Neuron (in vitro differentiated cells): ENCODE results near the gene SFXN3.

Experiments used
- H2AFZ ChIP-seq: one replicate; pipeline ENCODE4 v1.6.1; 2013; ENCODE audit warnings: low read depth, mild to moderate bottlenecking, inconsistent platforms, low read length, moderate library complexity
- H3K27me3 ChIP-seq: one replicate; pipeline ENCODE4 v1.6.1; 2013; ENCODE audit warnings: low read length; ENCODE audit not compliant: insufficient read depth
- H3K36me3 ChIP-seq: one replicate; pipeline ENCODE4 v1.6.1; 2013; ENCODE audit warnings: low read length; ENCODE audit not compliant: insufficient read depth
- H3K4me1 ChIP-seq: one replicate; pipeline ENCODE4 v1.6.1; 2013; ENCODE audit warnings: low read length; ENCODE audit not compliant: insufficient read depth
- H3K4me3 ChIP-seq: 2 replicates; pipeline ENCODE4 v1.5.1; 2013; ENCODE audit warnings: mild to moderate bottlenecking, low read length, moderate library complexity
- H3K9me3 ChIP-seq: one replicate; pipeline ENCODE4 v1.6.1; 2013; ENCODE audit warnings: low read length

The SFXN3 gene, protein sequence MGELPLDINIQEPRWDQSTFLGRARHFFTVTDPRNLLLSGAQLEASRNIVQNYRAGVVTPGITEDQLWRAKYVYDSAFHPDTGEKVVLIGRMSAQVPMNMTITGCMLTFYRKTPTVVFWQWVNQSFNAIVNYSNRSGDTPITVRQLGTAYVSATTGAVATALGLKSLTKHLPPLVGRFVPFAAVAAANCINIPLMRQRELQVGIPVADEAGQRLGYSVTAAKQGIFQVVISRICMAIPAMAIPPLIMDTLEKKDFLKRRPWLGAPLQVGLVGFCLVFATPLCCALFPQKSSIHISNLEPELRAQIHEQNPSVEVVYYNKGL

DNA sequence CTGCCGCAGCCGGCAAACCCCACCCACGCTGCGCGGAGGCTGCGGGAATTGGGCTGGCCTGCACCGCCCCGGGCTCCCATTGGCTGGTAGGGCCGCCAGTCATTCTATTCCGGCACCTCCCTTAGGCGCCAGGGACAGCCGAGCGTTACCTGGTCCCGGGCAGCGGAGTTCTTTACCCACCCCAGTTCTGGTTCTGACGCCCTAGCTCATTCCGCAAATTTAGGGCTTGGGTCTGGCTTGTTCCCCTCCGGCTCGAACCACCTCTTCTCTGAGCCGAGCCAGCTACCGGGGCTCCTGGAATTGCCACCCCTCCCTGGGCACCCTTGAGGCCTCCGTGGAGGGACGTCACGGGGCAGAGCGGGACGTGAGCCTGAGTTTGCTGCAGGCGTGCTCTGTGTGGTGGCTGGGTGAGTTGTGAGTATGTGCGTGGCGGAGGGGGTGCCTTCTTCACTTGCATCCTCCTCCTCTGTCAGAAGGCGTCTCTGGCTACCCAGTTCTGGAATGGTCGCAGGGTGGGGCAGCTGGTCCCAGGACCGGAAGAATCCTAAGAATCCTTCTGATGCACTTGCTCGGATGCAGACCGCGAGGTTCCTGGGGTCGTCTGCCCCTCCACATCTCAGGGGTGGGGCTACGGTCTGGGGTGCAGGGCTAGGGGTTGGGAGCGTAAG, at the start of gene SFXN3, which contains the start of gene PDZD7:
TSS of gene SFXN3 (plus strand) at position 107 of the 668 bp plus-strand sequence. CDS start 3,461 bp downstream, outside the sequence.
TSS of gene PDZD7 (minus strand) at position 2 of the 668 bp plus-strand sequence. CDS start 910 bp downstream, outside the sequence.
- Histone ChIP-seq H3K4me1 (peaks cover 41% of the 10 kb centered on the region), H3K36me3 (no peaks in the 10 kb centered on the region), H3K27me3 (peaks cover 51% of the 10 kb centered on the region), H2AFZ (peak within 1 kb of the TSS; percentile 43), H3K4me3 (peak within 1 kb of the TSS; percentile 36), H3K9me3 (no peaks in the 10 kb centered on the region)

DNA sequence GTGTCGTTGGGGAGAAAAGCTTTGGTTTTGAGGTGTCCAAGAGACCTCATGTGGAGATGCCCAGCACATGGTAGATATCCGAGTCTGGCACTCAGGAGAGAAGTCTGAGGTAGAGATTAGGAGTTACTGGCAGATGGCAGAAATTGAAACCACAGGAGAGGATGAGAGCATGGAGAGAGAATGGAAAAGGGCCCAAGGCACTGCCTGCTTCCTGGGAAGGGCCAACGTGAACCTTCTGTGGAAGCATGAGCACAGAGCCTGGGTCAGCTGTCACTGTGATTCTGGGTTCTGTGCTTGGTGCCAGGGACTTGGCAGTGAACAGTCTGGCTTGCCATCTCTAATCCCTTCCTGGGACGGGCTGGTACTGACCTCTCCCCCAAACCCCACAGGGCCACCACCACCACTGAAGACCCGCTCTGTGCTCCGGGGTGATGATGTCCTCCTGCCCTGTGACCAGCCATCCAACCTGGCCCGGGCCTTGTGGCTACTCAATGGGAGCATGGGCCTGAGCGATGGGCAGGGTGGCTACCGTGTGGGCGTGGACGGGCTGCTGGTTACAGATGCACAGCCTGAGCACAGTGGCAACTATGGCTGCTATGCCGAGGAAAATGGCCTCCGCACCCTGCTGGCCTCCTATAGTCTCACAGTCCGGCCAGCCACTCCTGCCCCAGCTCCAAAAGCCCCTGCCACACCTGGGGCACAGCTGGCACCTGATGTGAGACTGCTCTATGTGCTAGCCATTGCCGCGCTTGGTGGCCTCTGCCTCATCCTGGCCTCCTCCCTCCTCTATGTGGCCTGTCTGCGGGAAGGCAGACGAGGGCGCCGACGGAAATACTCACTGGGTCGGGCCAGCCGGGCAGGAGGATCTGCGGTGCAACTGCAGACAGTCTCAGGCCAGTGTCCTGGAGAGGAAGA, 47.9 kb upstream of the SFXN3 start:
- Histone ChIP-seq H3K36me3 (peaks cover 47% of the 10 kb centered on the region), H3K9me3 (no peaks in the 10 kb centered on the region), H2AFZ (no peak overlapping the region), H3K4me1 (peaks cover 15% of the 10 kb centered on the region), H3K4me3 (no peak overlapping the region), H3K27me3 (no peaks in the 10 kb centered on the region)

DNA sequence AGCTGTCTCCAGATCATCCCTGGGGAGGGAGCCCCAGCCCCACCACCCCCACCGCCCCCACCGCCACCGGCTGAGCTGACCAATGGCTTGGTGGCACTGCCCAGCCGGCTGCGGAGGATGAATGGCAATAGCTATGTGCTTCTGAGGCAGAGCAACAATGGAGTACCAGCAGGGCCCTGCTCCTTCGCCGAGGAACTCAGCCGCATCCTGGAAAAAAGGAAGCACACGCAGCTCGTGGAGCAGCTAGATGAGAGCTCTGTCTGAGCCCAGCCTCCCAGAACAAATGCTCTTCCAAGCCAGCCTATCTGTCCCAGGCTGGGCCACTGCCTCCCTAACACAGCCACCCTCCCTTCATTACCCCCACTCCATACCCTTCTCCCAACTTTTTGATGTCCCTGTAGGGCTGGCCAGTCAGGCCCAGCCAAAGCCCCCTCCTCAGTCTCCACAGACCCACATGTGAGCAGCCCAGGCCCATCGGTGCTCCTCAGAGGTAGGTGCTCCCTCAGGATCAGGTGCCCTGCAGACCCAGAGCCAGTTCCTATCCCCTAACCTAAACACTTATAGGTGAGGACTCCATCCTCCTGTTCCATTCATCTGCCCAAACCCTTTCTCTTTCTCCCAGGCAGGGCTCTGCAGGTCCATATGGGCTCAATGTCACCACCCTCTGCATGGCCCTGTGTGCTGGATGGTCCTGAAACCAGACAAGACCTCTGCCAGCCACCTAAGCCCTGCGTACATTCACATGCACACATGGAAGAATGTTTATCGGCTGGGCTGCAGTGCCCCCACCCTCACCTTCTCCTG, 47.0 kb upstream of the SFXN3 start:
- Histone ChIP-seq H3K9me3 (no peaks in the 10 kb centered on the region), H2AFZ (no peak overlapping the region), H3K4me3 (no peak overlapping the region), H3K27me3 (no peaks in the 10 kb centered on the region), H3K4me1 (peaks cover 17% of the 10 kb centered on the region), H3K36me3 (peaks cover 45% of the 10 kb centered on the region)

GRCh38 chr10:100984672-100985177, 46.3 kb upstream of the SFXN3 start:
- Histone ChIP-seq H3K9me3 (no peaks in the 10 kb centered on the region), H2AFZ (no peak overlapping the region), H3K27me3 (no peaks in the 10 kb centered on the region), H3K4me1 (peaks cover 17% of the 10 kb centered on the region), H3K36me3 (peaks cover 50% of the 10 kb centered on the region), H3K4me3 (no peak overlapping the region)

- H2AFZ ChIP-seq = no peak overlapping the region
- H3K9me3 ChIP-seq = no peaks in the 10 kb centered on the region
- H3K27me3 ChIP-seq = no peaks in the 10 kb centered on the region
- H3K4me1 ChIP-seq = peaks cover 17% of the 10 kb centered on the region
- H3K4me3 ChIP-seq = no peak overlapping the region
- H3K36me3 ChIP-seq = peaks cover 48% of the 10 kb centered on the region
Observed at GRCh38 chr10:100985336-100985735, 45.7 kb upstream of the SFXN3 start.

DNA sequence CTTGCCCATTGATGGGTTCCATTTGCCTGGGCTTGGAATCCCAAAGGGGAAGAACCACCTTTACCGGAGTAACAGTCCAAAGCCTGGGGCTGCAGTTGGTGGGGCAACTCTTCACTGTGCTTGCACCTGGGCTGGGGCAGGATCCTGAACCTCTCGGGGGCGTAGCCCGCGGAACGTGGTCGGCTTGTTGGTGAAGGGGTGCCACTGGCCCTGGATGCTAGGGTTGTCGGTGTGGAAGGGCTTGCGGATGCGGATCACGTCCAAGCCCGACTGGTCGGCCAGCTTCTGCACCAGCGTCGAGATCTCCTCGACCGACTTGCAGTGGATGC, 44.4 kb upstream of the SFXN3 start:
- no peaks in the 10 kb centered on the region for H3K27me3 ChIP-seq

DNA sequence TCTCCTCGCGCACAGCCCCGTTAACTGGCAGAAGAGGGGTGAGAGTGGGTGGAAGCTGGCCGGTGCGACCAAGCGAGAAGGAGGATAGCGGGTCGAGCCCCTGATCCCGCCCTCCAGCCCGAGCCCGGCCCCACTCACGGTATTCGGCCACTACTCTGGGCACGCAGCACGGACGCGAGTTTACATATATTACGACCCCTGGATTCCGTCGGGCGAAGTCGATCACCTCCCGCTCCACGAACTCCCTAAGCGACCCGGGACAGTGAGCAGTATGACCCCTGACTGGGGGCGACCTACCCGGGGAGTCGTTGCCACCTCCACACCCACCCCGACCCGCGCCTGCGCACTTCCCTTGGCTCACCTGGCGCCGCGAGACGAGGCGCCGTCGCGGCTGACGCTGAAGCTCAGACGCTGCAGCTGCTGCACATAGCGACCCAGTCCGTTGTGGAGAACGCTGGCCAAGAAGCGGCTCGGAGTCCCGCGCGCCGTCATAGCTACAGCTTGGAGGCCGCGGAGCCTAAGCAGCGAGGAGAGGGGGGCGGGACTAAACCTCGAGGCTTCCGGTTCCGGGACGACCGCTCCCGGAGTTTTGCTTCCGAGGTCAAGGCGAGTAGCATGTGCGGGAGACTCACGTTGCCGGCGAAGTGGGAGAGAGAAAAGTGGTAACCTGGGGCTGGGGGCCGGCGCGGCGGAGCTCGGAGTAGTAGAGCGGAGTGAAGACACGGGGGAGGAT, 43.9 kb upstream of the SFXN3 start, which contains the start of the genes MRPL43 and TWNK:
TSS of gene MRPL43 (minus strand) at position 546 of the 733 bp plus-strand sequence. CDS start at position 492, 54 bp downstream.
TSS of gene TWNK (plus strand) at position 592 of the 733 bp plus-strand sequence. CDS start 668 bp downstream, outside the sequence.
- Histone ChIP-seq H2AFZ (peak within 1 kb of the TSS; percentile 72), H3K27me3 (no peaks in the 10 kb centered on the region), H3K9me3 (no peaks in the 10 kb centered on the region), H3K4me1 (peaks cover 17% of the 10 kb centered on the region), H3K36me3 (peaks cover 46% of the 10 kb centered on the region), H3K4me3 (peak within 1 kb of the TSS; percentile 86)

More for the DNA sequence above, 44.4 kb upstream of the SFXN3 start:
- H3K36me3 ChIP-seq = peaks cover 48% of the 10 kb centered on the region
- peak overlapping the region; percentile 86 for H3K4me3 ChIP-seq
- H3K4me1 ChIP-seq = peaks cover 17% of the 10 kb centered on the region
- H3K9me3 ChIP-seq = no peaks in the 10 kb centered on the region
- H2AFZ ChIP-seq = no peak overlapping the region

- H3K4me1 ChIP-seq = peaks cover 17% of the 10 kb centered on the region
Observed at GRCh38 chr10:100987685-100988049, 43.4 kb upstream of the SFXN3 start.

DNA sequence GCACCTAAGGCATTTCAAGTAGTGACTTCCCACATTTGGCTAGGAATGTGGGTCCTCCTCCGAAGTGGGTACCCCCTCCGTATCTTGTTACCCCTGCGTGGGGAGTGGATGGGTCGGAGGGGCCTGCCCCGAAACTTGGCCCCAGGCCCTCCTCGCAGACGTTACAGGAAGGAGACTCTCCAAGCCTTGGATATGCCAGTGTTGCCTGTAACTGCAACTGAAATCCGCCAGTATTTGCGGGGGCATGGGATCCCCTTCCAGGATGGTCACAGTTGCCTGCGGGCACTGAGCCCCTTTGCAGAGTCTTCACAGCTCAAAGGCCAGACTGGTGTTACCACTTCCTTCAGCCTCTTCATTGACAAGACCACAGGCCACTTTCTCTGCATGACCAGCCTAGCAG, 42.9 kb upstream of the SFXN3 start:
- no peaks in the 10 kb centered on the region for H3K27me3 ChIP-seq
- H2AFZ ChIP-seq = no peak overlapping the region
- no peaks in the 10 kb centered on the region for H3K9me3 ChIP-seq
- H3K4me1 ChIP-seq = peaks cover 17% of the 10 kb centered on the region
- H3K36me3 ChIP-seq = peaks cover 42% of the 10 kb centered on the region
- peak overlapping the region; percentile 86 for H3K4me3 ChIP-seq

More at GRCh38 chr10:100987685-100988049, 43.4 kb upstream of the SFXN3 start:
- H3K4me3 ChIP-seq = peak overlapping the region; percentile 86
- H2AFZ ChIP-seq = peak overlapping the region; percentile 72
- H3K36me3 ChIP-seq = peaks cover 44% of the 10 kb centered on the region
- no peaks in the 10 kb centered on the region for H3K9me3 ChIP-seq
- no peaks in the 10 kb centered on the region for H3K27me3 ChIP-seq

- Histone ChIP-seq H3K9me3 (no peaks in the 10 kb centered on the region), H3K27me3 (no peaks in the 10 kb centered on the region), H3K4me1 (peaks cover 17% of the 10 kb centered on the region), H3K4me3 (no peak overlapping the region), H3K36me3 (peaks cover 42% of the 10 kb centered on the region), H2AFZ (no peak overlapping the region)
Observed at GRCh38 chr10:100989088-100989487, 41.9 kb upstream of the SFXN3 start.

DNA sequence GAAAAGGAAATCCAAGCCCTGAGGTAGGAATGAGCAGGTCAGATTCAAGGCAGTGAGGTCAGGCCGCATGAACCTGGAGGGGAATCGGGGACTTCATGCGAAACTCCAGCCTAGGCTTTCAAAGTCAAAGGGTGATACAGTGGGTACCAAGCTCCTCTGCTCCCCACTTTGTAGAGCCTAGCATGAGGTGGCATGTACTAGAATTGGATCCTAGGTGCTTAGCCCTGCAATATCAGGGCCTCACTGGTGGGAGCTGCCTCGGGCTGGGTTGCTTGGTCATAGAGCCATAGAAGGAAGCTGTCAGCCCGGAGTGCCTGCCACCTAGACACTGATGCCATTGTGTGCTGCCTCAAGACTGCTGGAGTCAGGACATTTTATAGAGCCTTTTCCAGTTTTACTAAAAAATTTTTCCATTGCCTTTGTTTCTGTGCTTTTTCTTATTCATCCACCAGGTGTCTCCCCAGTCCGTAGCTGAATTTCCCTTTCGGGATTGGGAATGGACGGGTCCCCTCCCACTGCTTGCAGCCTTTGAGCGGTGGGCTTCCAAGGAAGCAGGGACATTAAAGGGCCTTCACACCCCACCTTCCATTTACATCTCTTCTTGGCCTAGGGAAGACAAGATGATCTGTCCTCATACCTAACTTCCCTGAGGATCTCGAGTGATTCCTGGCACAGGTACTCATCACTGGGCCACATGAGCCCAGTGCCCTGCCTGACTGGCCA, 36.9 kb upstream of the SFXN3 start:
- Histone ChIP-seq H3K36me3 (peaks cover 33% of the 10 kb centered on the region), H3K4me1 (peaks cover 16% of the 10 kb centered on the region), H3K4me3 (no peak overlapping the region), H3K27me3 (no peaks in the 10 kb centered on the region), H2AFZ (no peak overlapping the region), H3K9me3 (no peaks in the 10 kb centered on the region)
